Neural cell (in vitro differentiated cells): Measurements from ENCODE around the gene TBC1D10A.

ENCODE experiments used
- EP300 ChIP-seq: fragments of 450-650 bp; conservative IDR thresholded peaks from 2 replicates; pipeline ENCODE4 v1.6.1; 2014; ENCODE audit warnings: antibody characterized with exemption, mild to moderate bottlenecking, moderate library complexity; ENCODE audit not compliant: poor library complexity, severe bottlenecking
- EZH2 ChIP-seq: fragments of 200-600, 300-800 bp; shearing (Covaris generic), sonication (generic); IDR thresholded peaks from 2 replicates; pipeline ENCODE4 v1.6.1; 2014; ENCODE audit warnings: antibody characterized with exemption, low read length, borderline replicate concordance, mild to moderate bottlenecking; ENCODE audit not compliant: insufficient read depth, poor library complexity, severe bottlenecking
- POLR2AphosphoS5 ChIP-seq: IDR thresholded peaks from 2 replicates; pipeline ENCODE4 v1.6.1; 2012
- REST ChIP-seq: IDR thresholded peaks from 2 replicates; pipeline ENCODE4 v1.6.1; 2012; ENCODE audit warnings: borderline replicate concordance
- TAF1 ChIP-seq: IDR thresholded peaks from 2 replicates; pipeline ENCODE4 v1.6.1; 2012; ENCODE audit warnings: low read depth
- TF ChIP-seq, protein P1 (sequence below): fragments of 450-650 bp; IDR thresholded peaks from 2 replicates; pipeline ENCODE4 v1.5.1; 2014; ENCODE audit warnings: antibody characterized with exemption, mild to moderate bottlenecking, moderate library complexity; ENCODE audit not compliant: poor library complexity, severe bottlenecking

DNA sequence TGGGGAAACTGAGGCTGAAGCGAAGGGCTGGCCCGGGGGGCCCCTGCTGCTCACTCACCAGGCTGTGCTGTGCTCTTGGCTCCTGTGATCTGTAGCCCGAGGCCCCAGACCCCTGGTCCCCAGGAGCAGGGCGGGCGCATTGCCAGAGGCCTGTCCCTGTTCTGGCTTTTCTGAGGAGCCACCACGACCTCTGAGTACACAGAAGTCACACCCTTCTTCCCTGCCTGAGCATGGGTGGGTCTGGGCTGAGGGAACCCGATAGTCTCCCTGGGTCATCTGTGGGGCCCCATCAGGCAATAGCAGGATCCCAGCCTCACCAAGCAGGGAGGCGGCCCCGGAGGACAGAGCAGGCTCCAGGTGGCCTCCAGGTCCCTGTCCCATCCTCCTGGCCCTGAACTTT, 42.6 kb downstream of the TBC1D10A start:
- TF ChIP-seq EZH2 (no peak), POLR2AphosphoS5 (no peak), TAF1 (no peak), REST (no peak), EP300 (no peak)
- TF ChIP-seq, protein P1, sequence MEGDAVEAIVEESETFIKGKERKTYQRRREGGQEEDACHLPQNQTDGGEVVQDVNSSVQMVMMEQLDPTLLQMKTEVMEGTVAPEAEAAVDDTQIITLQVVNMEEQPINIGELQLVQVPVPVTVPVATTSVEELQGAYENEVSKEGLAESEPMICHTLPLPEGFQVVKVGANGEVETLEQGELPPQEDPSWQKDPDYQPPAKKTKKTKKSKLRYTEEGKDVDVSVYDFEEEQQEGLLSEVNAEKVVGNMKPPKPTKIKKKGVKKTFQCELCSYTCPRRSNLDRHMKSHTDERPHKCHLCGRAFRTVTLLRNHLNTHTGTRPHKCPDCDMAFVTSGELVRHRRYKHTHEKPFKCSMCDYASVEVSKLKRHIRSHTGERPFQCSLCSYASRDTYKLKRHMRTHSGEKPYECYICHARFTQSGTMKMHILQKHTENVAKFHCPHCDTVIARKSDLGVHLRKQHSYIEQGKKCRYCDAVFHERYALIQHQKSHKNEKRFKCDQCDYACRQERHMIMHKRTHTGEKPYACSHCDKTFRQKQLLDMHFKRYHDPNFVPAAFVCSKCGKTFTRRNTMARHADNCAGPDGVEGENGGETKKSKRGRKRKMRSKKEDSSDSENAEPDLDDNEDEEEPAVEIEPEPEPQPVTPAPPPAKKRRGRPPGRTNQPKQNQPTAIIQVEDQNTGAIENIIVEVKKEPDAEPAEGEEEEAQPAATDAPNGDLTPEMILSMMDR = no peak
